SJSA1 (cell line): ENCODE data around the gene WNT3A. TPM values are rescaled to one million over a fixed set of nuclear protein-coding genes. Genes with fewer than 3 reads are reported as not detected.
A peak's percentile ranks its signal among the peaks of the same experiment; 100 is the strongest.

Experiments
- DNase-seq, 2 experiments: peaks; one replicate each; pipeline ENCODE4 v3.0.0-alpha.2; 2015 to 2020; ENCODE audit warnings: low spot score in 2 of 2, low read depth in 1 of 2
- H3K27ac ChIP-seq: fragments of 250-450 bp; sonication (Bioruptor Pico); 2 replicates; pipeline ENCODE4 v1.5.1; 2020; ENCODE audit warnings: mild to moderate bottlenecking, moderate library complexity
- H3K27me3 ChIP-seq: fragments of 250-450 bp; sonication (Bioruptor Pico); replicated peaks from 2 replicates; pipeline ENCODE4 v1.5.1; 2020; ENCODE audit warnings: mild to moderate bottlenecking, moderate library complexity
- H3K36me3 ChIP-seq: fragments of 250-450 bp; sonication (Bioruptor Pico); 2 replicates; pipeline ENCODE4 v1.5.1; 2020; ENCODE audit warnings: mild to moderate bottlenecking
- H3K4me1 ChIP-seq: fragments of 250-450 bp; sonication (Bioruptor Pico); replicated peaks from 2 replicates; pipeline ENCODE4 v1.6.1; 2021; ENCODE audit warnings: mild to moderate bottlenecking
- H3K4me3 ChIP-seq: fragments of 250-450 bp; sonication (Bioruptor Pico); 2 replicates; pipeline ENCODE4 v1.5.1; 2020; ENCODE audit warnings: mild to moderate bottlenecking
- H3K9me3 ChIP-seq: fragments of 250-450 bp; sonication (Bioruptor Pico); replicated peaks from 2 replicates; pipeline ENCODE4 v1.5.1; 2020; ENCODE audit warnings: mild to moderate bottlenecking
- total RNA-seq: library from RNA; depleted of rRNA; stranded (reverse); fragments of >200 nt; shearing (Covaris generic); gene quantifications from 2 replicates; pipeline ENCODE4 v1.2.3, GENCODE V29; 2014

The WNT3A gene
- total RNA-seq, 1 experiment from 2014 or later: not detected

GRCh38 chr1:228048120-228048519 lies 41.3 kb downstream of the WNT3A start:
- no peaks in the 10 kb centered on the region for H3K9me3 ChIP-seq
- H3K27me3 ChIP-seq: no peaks in the 10 kb centered on the region
- no peak overlapping the region for H3K27ac ChIP-seq
- DNase-seq: no peak
- H3K4me1 ChIP-seq: no peaks in the 10 kb centered on the region
- H3K36me3 ChIP-seq: no peaks in the 10 kb centered on the region
- no peak overlapping the region for H3K4me3 ChIP-seq

GRCh38 chr1:228048659-228049298 lies 42.0 kb downstream of the WNT3A start:
- H3K4me1 ChIP-seq: no peaks in the 10 kb centered on the region
- H3K27me3 ChIP-seq: no peaks in the 10 kb centered on the region
- DNase-seq: no peak
- H3K9me3 ChIP-seq: no peaks in the 10 kb centered on the region
- H3K36me3 ChIP-seq: no peaks in the 10 kb centered on the region
- H3K27ac ChIP-seq: no peak overlapping the region
- no peak overlapping the region for H3K4me3 ChIP-seq

- Histone ChIP-seq H3K4me1 (no peaks in the 10 kb centered on the region), H3K4me3 (no peak overlapping the region), H3K27me3 (no peaks in the 10 kb centered on the region), H3K27ac (no peak overlapping the region), H3K36me3 (no peaks in the 10 kb centered on the region), H3K9me3 (no peaks in the 10 kb centered on the region)
- peak in 1 of 2 experiments; percentile 41 for DNase-seq
Observed at GRCh38 chr1:228050571-228051231, 43.9 kb downstream of the WNT3A start.

- Histone ChIP-seq H3K36me3 (no peaks in the 10 kb centered on the region), H3K27me3 (peaks cover 38% of the 10 kb centered on the region), H3K27ac (no peak overlapping the region), H3K9me3 (no peaks in the 10 kb centered on the region), H3K4me1 (peaks cover 17% of the 10 kb centered on the region), H3K4me3 (no peak overlapping the region)
- DNase-seq: no peak
Observed at GRCh38 chr1:228058172-228058948, 51.6 kb downstream of the WNT3A start.

- Histone ChIP-seq H3K36me3 (no peaks in the 10 kb centered on the region), H3K9me3 (no peaks in the 10 kb centered on the region), H3K4me1 (peaks cover 17% of the 10 kb centered on the region), H3K4me3 (no peak overlapping the region), H3K27me3 (peaks cover 38% of the 10 kb centered on the region), H3K27ac (no peak overlapping the region)
- no peak for DNase-seq
Observed at GRCh38 chr1:228058949-228059633, 52.3 kb downstream of the WNT3A start.

GRCh38 chr1:228059634-228060457 lies 53.0 kb downstream of the WNT3A start:
- Histone ChIP-seq H3K9me3 (no peaks in the 10 kb centered on the region), H3K36me3 (no peaks in the 10 kb centered on the region), H3K4me1 (peaks cover 17% of the 10 kb centered on the region), H3K27ac (no peak overlapping the region), H3K4me3 (peak overlapping the region; percentile 14; the same call in 1 of the 2 replicates), H3K27me3 (peaks cover 38% of the 10 kb centered on the region)
- DNase-seq: peak; percentile 52 to 73

GRCh38 chr1:228060458-228061190 lies 53.8 kb downstream of the WNT3A start:
- H3K36me3 ChIP-seq: no peaks in the 10 kb centered on the region
- no peak overlapping the region for H3K27ac ChIP-seq
- DNase-seq: peak in 1 of 2 experiments; percentile 53
- no peaks in the 10 kb centered on the region for H3K9me3 ChIP-seq
- peak overlapping the region; percentile 14; the same call in 1 of the 2 replicates for H3K4me3 ChIP-seq
- H3K4me1 ChIP-seq: peaks cover 17% of the 10 kb centered on the region
- H3K27me3 ChIP-seq: peaks cover 38% of the 10 kb centered on the region

GRCh38 chr1:228061411-228062084 lies 54.8 kb downstream of the WNT3A start:
- Histone ChIP-seq H3K36me3 (no peaks in the 10 kb centered on the region), H3K4me1 (peaks cover 17% of the 10 kb centered on the region), H3K27me3 (peaks cover 31% of the 10 kb centered on the region), H3K4me3 (no peak overlapping the region), H3K27ac (no peak overlapping the region), H3K9me3 (no peaks in the 10 kb centered on the region)
- DNase-seq: no peak

GRCh38 chr1:228062085-228062791 lies 55.4 kb downstream of the WNT3A start:
- no peaks in the 10 kb centered on the region for H3K36me3 ChIP-seq
- H3K27ac ChIP-seq: no peak overlapping the region
- no peaks in the 10 kb centered on the region for H3K9me3 ChIP-seq
- no peak for DNase-seq
- H3K27me3 ChIP-seq: peaks cover 29% of the 10 kb centered on the region
- H3K4me3 ChIP-seq: no peak overlapping the region
- peaks cover 17% of the 10 kb centered on the region for H3K4me1 ChIP-seq

- DNase-seq: no peak
- peaks cover 27% of the 10 kb centered on the region for H3K27me3 ChIP-seq
- no peak overlapping the region for H3K27ac ChIP-seq
- no peaks in the 10 kb centered on the region for H3K36me3 ChIP-seq
- H3K4me3 ChIP-seq: no peak overlapping the region
- H3K4me1 ChIP-seq: peaks cover 17% of the 10 kb centered on the region
- H3K9me3 ChIP-seq: no peaks in the 10 kb centered on the region
Observed at GRCh38 chr1:228062812-228063211, 56.0 kb downstream of the WNT3A start.

GRCh38 chr1:228063251-228064191 lies 56.7 kb downstream of the WNT3A start:
- H3K4me1 ChIP-seq: peaks cover 17% of the 10 kb centered on the region
- no peaks in the 10 kb centered on the region for H3K36me3 ChIP-seq
- no peak overlapping the region for H3K27ac ChIP-seq
- no peak for DNase-seq
- H3K9me3 ChIP-seq: no peaks in the 10 kb centered on the region
- H3K27me3 ChIP-seq: peaks cover 20% of the 10 kb centered on the region
- no peak overlapping the region for H3K4me3 ChIP-seq
